ENCODE results near the gene FNDC3B. TPM values are rescaled to one million over a fixed set of nuclear protein-coding genes. Genes with fewer than 3 reads are reported as not detected.

FNDC3B gene
- total RNA-seq, 1 experiment from 2014 or later, result 173 TPM

GRCh38 chr3:172314591-172315160 lies 275.3 kb downstream of the FNDC3B start:
- Histone ChIP-seq H3K36me3 (ENCODE audit: control insufficient read depth, insufficient read depth, low read length) (peaks cover 33% of the 10 kb centered on the region), H3K4me1 (ENCODE audit: control insufficient read depth, insufficient read depth, low read length) (no peaks in the 10 kb centered on the region), H3K27ac (ENCODE audit: low read length) (no peak overlapping the region), H3K4me3 (ENCODE audit: low read depth in 2 of 2, low read length in 2 of 2) (no peak overlapping the region), H3K9me3 (ENCODE audit: control insufficient read depth, insufficient read depth, low read depth, low read length) (no peaks in the 10 kb centered on the region), H3K27me3 (ENCODE audit: control insufficient read depth, insufficient read depth, low read length) (no peaks in the 10 kb centered on the region)
- in situ Hi-C loops (cut with HindIII; ENCODE audit: low pct_unique_long_range_greater_than_20kb, low sequenced_read_pairs), result no loop called here
- no TSS peak for BruUV-seq (replicated peaks)
- DNase-seq (ENCODE audit: low read depth, low spot score) (no peak), ATAC-seq (no peak)
- TF ChIP-seq SIN3A (IDR thresholded peaks at IDR 0.05; ENCODE audit: borderline replicate concordance, insufficient read depth, low read depth, low read length), result no peak
- no peak for TF ChIP-seq TCF7L2 (IDR thresholded peaks at IDR 0.05; ENCODE audit: low read depth, low read length)
- no peak for TF ChIP-seq POLR2AphosphoS5 (IDR thresholded peaks at IDR 0.05; ENCODE audit: low read depth, low read length)
- TF ChIP-seq, protein P1, sequence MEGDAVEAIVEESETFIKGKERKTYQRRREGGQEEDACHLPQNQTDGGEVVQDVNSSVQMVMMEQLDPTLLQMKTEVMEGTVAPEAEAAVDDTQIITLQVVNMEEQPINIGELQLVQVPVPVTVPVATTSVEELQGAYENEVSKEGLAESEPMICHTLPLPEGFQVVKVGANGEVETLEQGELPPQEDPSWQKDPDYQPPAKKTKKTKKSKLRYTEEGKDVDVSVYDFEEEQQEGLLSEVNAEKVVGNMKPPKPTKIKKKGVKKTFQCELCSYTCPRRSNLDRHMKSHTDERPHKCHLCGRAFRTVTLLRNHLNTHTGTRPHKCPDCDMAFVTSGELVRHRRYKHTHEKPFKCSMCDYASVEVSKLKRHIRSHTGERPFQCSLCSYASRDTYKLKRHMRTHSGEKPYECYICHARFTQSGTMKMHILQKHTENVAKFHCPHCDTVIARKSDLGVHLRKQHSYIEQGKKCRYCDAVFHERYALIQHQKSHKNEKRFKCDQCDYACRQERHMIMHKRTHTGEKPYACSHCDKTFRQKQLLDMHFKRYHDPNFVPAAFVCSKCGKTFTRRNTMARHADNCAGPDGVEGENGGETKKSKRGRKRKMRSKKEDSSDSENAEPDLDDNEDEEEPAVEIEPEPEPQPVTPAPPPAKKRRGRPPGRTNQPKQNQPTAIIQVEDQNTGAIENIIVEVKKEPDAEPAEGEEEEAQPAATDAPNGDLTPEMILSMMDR (IDR thresholded peaks at IDR 0.05), result no peak
- TF ChIP-seq REST (IDR thresholded peaks at IDR 0.05; ENCODE audit: insufficient read depth in 1 of 2, low read depth in 2 of 2, low read length in 1 of 2), result no peak
- ChIA-PET CTCF (no interaction called here), POLR2A (no interaction called here)
- intact Hi-C loops (cut with micrococcal nuclease; ENCODE audit: unreplicated experiment), result no loop called here

- in situ Hi-C loops (cut with HindIII; ENCODE audit: low pct_unique_long_range_greater_than_20kb, low sequenced_read_pairs) (no loop called here), intact Hi-C loops (cut with micrococcal nuclease; ENCODE audit: unreplicated experiment) (no loop called here)
- H3K27me3 ChIP-seq (ENCODE audit: control insufficient read depth, insufficient read depth, low read length), result no peaks in the 10 kb centered on the region
- H3K9me3 ChIP-seq (ENCODE audit: control insufficient read depth, insufficient read depth, low read depth, low read length), result no peaks in the 10 kb centered on the region
- H3K4me3 ChIP-seq (ENCODE audit: low read depth in 2 of 2, low read length in 2 of 2), result no peak overlapping the region
- H3K4me1 ChIP-seq (ENCODE audit: control insufficient read depth, insufficient read depth, low read length), result no peaks in the 10 kb centered on the region
- no peak for TF ChIP-seq TCF7L2 (IDR thresholded peaks at IDR 0.05; ENCODE audit: low read depth, low read length)
- no peak for TF ChIP-seq REST (IDR thresholded peaks at IDR 0.05; ENCODE audit: insufficient read depth in 1 of 2, low read depth in 2 of 2, low read length in 1 of 2)
- TF ChIP-seq, protein P1 (IDR thresholded peaks at IDR 0.05), result no peak
- TF ChIP-seq SIN3A (IDR thresholded peaks at IDR 0.05; ENCODE audit: borderline replicate concordance, insufficient read depth, low read depth, low read length), result no peak
- TF ChIP-seq POLR2AphosphoS5 (IDR thresholded peaks at IDR 0.05; ENCODE audit: low read depth, low read length), result no peak
- no TSS peak for BruUV-seq (replicated peaks)
- no peak for ATAC-seq
- DNase-seq (ENCODE audit: low read depth, low spot score), result no peak
- H3K36me3 ChIP-seq (ENCODE audit: control insufficient read depth, insufficient read depth, low read length), result peaks cover 25% of the 10 kb centered on the region
- no peak overlapping the region for H3K27ac ChIP-seq (ENCODE audit: low read length)
- POLR2A ChIA-PET, result interaction anchor here (1.2 kb wide), 1 partner anchor 71 kb away, joined by 13 read pairs; no protein-coding TSS in a partner anchor
- CTCF ChIA-PET, result no interaction called here
Observed at GRCh38 chr3:172315401-172316091, 276.2 kb downstream of the FNDC3B start.
